Right lobe of liver (tissue), 6 donors: Measurements from ENCODE around the gene TRIO. TPM values are rescaled to one million over a fixed set of nuclear protein-coding genes. Genes with fewer than 3 reads are reported as not detected.

Source experiments
- ATAC-seq, 4 donors: fragments of 200-7000 bp; cut with Tn5 transposase; one replicate each; pipeline ENCODE4 v1.9.1; 2020; ENCODE audit warnings: mild to moderate bottlenecking in 4 of 4, moderate library complexity in 4 of 4
- DNase-seq, 3 donors: peaks; one replicate each; pipeline ENCODE4 v3.0.0-alpha.2; 2020
- H3K27ac ChIP-seq, 3 donors: fragments of 200-600 bp; one replicate each; pipeline ENCODE4 v1.8.0; 2022
- H3K27me3 ChIP-seq, 2 donors: fragments of 200-600 bp; one replicate each; pipeline ENCODE4 v1.8.0; 2022
- H3K36me3 ChIP-seq, 4 donors: fragments of 200-600 bp; sonication (generic) in 1 of 4; one replicate each; pipeline versions ENCODE4 v1.5.1 to v1.8.0; 2017 to 2022; ENCODE audit warnings: control low read depth in 1 of 4
- H3K4me1 ChIP-seq, 4 donors: fragments of 200-600 bp; sonication (generic) in 1 of 4; one replicate each; pipeline versions ENCODE4 v1.5.1 to v1.8.0; 2017 to 2022; ENCODE audit warnings: control low read depth in 1 of 4
- H3K4me3 ChIP-seq, 3 donors: fragments of 200-600 bp; one replicate each; pipeline ENCODE4 v1.8.0; 2022
- H3K9me3 ChIP-seq, 4 donors: fragments of 200-600 bp; sonication (generic) in 1 of 4; one replicate each; pipeline versions ENCODE4 v1.5.1 to v1.8.0; 2017 to 2022; ENCODE audit warnings: control low read depth in 1 of 4
- POLR2A ChIP-seq: fragments of 450-650 bp; IDR thresholded peaks from one replicate; pipeline ENCODE4 v1.6.1; 2017; ENCODE audit warnings: antibody characterized with exemption, mild to moderate bottlenecking
- WGBS: methylation state at CpG from one replicate; pipeline ENCODE4 v1.1.6; 2018; ENCODE audit warnings: low coverage, low lambda C conversion rate; ENCODE audit not compliant: insufficient coverage; ENCODE audit errors: missing lambda C conversion rate; 5-methylcytosine and 5-hydroxymethylcytosine counted together
- intact Hi-C, 2 donors: fragments of 100-400 bp; cut with DNase I; formaldehyde crosslinking; loops; one replicate each; pipeline versions ENCODE4 v1.11.2 to v1.14.1; 2022
- total RNA-seq, 6 experiments: library from RNA; depleted of rRNA in 2 of 6; stranded (reverse); fragments of >200 nt in 2 of 6; fragmentation: NEBNext Ultra II Directional in 3 of 6; extraction: Animal tissue kit (Norgen Biotek cat#: 25700) in 3 of 6; gene quantifications; one replicate each; pipeline versions ENCODE4 v1.1.0 to v1.2.4, GENCODE V29; 2016 to 2023
- TF ChIP-seq, protein P1 (sequence below), 4 donors: fragments of 200-600 bp in 3 of 4; fragments of 450-650 bp in 1 of 4; IDR thresholded peaks; one replicate each; pipeline versions ENCODE4 v1.5.1 to v1.8.0; 2016 to 2022; ENCODE audit warnings: antibody characterized with exemption in 4 of 4, mild to moderate bottlenecking in 2 of 4
- donor health status: DM: no; HTN: yes; CAD: no.
- donor health status: DM: no; HTN: no; CAD: no.
- donor health status: DM: no; HTN: no; CAD: no.
- donor health status: DM: no; HTN: yes; CAD: no.
- donor health status: DM: no; HTN: yes; CAD: no.

The TRIO gene
- total RNA-seq, 6 experiments from 2014 or later = 34.7 to 63.5 (median 50.2) TPM

GRCh38 chr5:14256026-14256690, 113.0 kb downstream of the TRIO start:
- no peaks in the 10 kb centered on the region for H3K27me3 ChIP-seq
- WGBS = 87% methylated on average over 4 of the region's 5 CpGs
- H3K9me3 ChIP-seq = no peaks in the 10 kb centered on the region
- no peak for ATAC-seq
- TF ChIP-seq, protein P1, sequence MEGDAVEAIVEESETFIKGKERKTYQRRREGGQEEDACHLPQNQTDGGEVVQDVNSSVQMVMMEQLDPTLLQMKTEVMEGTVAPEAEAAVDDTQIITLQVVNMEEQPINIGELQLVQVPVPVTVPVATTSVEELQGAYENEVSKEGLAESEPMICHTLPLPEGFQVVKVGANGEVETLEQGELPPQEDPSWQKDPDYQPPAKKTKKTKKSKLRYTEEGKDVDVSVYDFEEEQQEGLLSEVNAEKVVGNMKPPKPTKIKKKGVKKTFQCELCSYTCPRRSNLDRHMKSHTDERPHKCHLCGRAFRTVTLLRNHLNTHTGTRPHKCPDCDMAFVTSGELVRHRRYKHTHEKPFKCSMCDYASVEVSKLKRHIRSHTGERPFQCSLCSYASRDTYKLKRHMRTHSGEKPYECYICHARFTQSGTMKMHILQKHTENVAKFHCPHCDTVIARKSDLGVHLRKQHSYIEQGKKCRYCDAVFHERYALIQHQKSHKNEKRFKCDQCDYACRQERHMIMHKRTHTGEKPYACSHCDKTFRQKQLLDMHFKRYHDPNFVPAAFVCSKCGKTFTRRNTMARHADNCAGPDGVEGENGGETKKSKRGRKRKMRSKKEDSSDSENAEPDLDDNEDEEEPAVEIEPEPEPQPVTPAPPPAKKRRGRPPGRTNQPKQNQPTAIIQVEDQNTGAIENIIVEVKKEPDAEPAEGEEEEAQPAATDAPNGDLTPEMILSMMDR (IDR thresholded peaks at IDR 0.05) = no peak
- no peak for TF ChIP-seq POLR2A
- H3K36me3 ChIP-seq = no peaks in the 10 kb centered on the region
- no peak overlapping the region for H3K27ac ChIP-seq
- no peak overlapping the region for H3K4me3 ChIP-seq
- intact Hi-C loops = no loop called here
- no peaks in the 10 kb centered on the region for H3K4me1 ChIP-seq
- no peak for DNase-seq

DNA sequence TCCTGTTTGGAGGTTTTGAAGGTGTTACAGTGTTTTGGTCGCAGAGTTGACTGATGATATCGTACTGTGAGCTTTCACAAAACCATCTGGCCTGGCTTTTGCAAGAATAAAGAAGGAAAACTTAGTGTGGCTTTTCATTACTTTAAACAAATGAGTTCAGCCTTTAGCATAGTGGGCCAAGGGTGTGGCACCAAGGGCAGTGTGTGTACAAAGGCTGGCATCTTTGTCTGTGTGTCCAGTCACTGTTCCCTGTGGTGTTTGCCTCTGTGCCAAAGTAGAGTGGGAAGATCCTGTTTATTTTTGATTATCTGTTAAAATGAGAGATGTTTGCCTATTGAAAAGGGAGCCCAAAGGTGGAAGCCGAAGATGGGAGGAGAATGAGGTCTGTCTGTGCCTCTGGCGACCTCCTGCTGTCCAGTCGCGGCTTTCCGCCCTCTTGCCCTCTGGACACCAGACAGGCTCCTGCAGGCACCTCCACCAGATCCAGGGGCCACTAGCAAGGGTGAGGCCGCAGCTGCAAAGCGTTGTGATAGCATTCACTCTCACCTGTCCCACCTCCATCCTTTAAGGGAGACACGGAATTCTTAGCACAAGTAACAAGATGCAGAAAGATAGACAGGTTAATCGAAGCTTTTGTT, 113.7 kb downstream of the TRIO start:
- Histone ChIP-seq H3K4me3 (no peak overlapping the region), H3K27me3 (no peaks in the 10 kb centered on the region), H3K27ac (no peak overlapping the region), H3K4me1 (no peaks in the 10 kb centered on the region), H3K9me3 (no peaks in the 10 kb centered on the region), H3K36me3 (no peaks in the 10 kb centered on the region)
- TF ChIP-seq, protein P1 (IDR thresholded peaks at IDR 0.05) = no peak
- no peak for TF ChIP-seq POLR2A
- 85% methylated on average over 11 of the region's 11 CpGs for WGBS
- ATAC-seq = peak in 2 of 4 donors; percentile 22 to 35
- DNase-seq = no peak
- intact Hi-C loops = no loop called here

DNA sequence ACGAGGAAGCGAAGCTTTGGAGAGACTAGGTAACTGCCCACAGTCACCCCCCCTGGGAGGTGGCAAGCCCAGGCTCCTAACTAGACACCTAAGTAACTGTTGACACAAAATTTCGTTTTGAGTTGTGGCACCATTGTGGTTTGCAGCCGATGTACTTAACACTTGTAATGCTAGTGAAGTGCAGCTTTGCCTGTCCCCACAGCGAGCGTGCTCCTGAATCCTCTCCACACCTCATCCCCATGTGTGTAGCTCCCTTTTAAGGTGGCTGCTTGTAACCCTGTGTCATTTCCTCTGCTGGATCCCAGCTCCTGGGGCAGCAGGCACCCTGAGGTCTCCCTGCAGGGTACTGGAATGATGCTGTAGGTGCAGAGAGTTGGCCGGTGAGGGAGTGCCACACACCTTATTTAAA, 114.9 kb downstream of the TRIO start:
- no peak overlapping the region for H3K4me3 ChIP-seq
- WGBS = 57% methylated on average over 5 of the region's 7 CpGs
- TF ChIP-seq, protein P1 (IDR thresholded peaks at IDR 0.05) = no peak
- no peak for TF ChIP-seq POLR2A
- no peaks in the 10 kb centered on the region for H3K9me3 ChIP-seq
- H3K27ac ChIP-seq = no peak overlapping the region
- no peaks in the 10 kb centered on the region for H3K27me3 ChIP-seq
- H3K4me1 ChIP-seq = no peaks in the 10 kb centered on the region
- H3K36me3 ChIP-seq = no peaks in the 10 kb centered on the region
- intact Hi-C loops = no loop called here
- ATAC-seq = no peak
- DNase-seq = no peak

DNA sequence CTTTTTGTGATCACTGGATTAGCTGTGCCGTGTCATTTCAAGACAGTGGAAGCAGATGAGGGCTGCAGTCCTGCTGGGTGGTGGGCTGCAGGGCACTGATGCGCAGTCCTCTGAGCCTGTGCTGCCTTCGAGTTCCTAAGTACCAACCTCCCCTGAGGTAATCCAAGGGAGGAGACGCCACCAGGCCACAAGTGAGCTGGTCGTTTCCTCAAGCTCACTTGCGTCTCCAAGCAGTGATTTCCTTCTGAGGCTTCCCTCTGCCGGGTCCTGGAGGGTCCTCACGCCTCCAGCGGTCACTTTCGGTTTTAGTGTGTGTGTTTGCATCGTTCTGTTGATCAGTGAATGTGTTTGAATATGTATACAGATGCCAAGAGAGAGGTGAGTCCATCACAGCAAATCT, 115.7 kb downstream of the TRIO start:
- Histone ChIP-seq H3K27ac (no peak overlapping the region), H3K4me1 (no peaks in the 10 kb centered on the region), H3K4me3 (no peak overlapping the region), H3K27me3 (no peaks in the 10 kb centered on the region), H3K36me3 (no peaks in the 10 kb centered on the region), H3K9me3 (no peaks in the 10 kb centered on the region)
- no peak for DNase-seq
- intact Hi-C loops = no loop called here
- no peak for TF ChIP-seq POLR2A
- TF ChIP-seq, protein P1 (IDR thresholded peaks at IDR 0.05) = no peak
- 44% methylated on average over 8 of the region's 11 CpGs for WGBS
- peak; percentile 34 to 66 (median 54) for ATAC-seq
